Astrocyte of the spinal cord (primary cell): ENCODE data around the gene LRRC27.

Experiments used
- DNase-seq: peaks from one replicate; pipeline ENCODE4 v3.0.0; 2011; ENCODE audit warnings: low read depth, low spot score
- H3K4me3 ChIP-seq: 2 replicates; pipeline ENCODE4 v1.5.1; 2011; ENCODE audit warnings: low read depth, mild to moderate bottlenecking, low read length, moderate library complexity
- CTCF ChIP-seq: IDR thresholded peaks from 2 replicates; pipeline ENCODE4 v1.5.1; 2012; ENCODE audit warnings: low read depth, mild to moderate bottlenecking, low read length, inconsistent platforms
- in situ Hi-C: cut with HindIII; loops from 2 replicates; pipeline ENCODE4 v1.10.0; 2017; ENCODE audit warnings: low sequenced_read_pairs

The LRRC27 gene

GRCh38 chr10:132412316-132413192 lies 80.6 kb downstream of the LRRC27 start:
- no peak overlapping the region for H3K4me3 ChIP-seq
- DNase-seq = no peak
- TF ChIP-seq CTCF = no peak
- in situ Hi-C loops = no loop called here

GRCh38 chr10:132413226-132414205 lies 81.5 kb downstream of the LRRC27 start:
- no peak overlapping the region for H3K4me3 ChIP-seq
- in situ Hi-C loops = no loop called here
- DNase-seq = no peak
- TF ChIP-seq CTCF = no peak

- DNase-seq = no peak
- no peak for TF ChIP-seq CTCF
- in situ Hi-C loops = no loop called here
- H3K4me3 ChIP-seq = no peak overlapping the region
Measured at GRCh38 chr10:132414402-132415016, 82.5 kb downstream of the LRRC27 start.

- no peak overlapping the region for H3K4me3 ChIP-seq
- no peak for TF ChIP-seq CTCF
- in situ Hi-C loops = no loop called here
- DNase-seq = no peak
Measured at GRCh38 chr10:132415255-132415654, 83.3 kb downstream of the LRRC27 start.

- no peak for TF ChIP-seq CTCF
- in situ Hi-C loops = no loop called here
- no peak for DNase-seq
Measured at GRCh38 chr10:132415956-132416355, 84.0 kb downstream of the LRRC27 start.

GRCh38 chr10:132416566-132417256 lies 84.7 kb downstream of the LRRC27 start:
- in situ Hi-C loops = no loop called here
- H3K4me3 ChIP-seq = no peak overlapping the region
- DNase-seq = no peak
- TF ChIP-seq CTCF = no peak

More at GRCh38 chr10:132415956-132416355, 84.0 kb downstream of the LRRC27 start:
- H3K4me3 ChIP-seq = no peak overlapping the region
